ENCODE data around the gene RPS4Y2.

- TF ChIP-seq EZH2 (IDR thresholded peaks at IDR 0.05; ENCODE audit: borderline replicate concordance, low read depth, low read length, severe bottlenecking) (no peak), CTCF (IDR thresholded peaks at IDR 0.05; ENCODE audit: borderline replicate concordance, extremely low read depth, low read length, poor library complexity, severe bottlenecking) (no peak)
These were observed 8.0 kb downstream of the RPS4Y2 start for GRCh38 chrY:20763869-20764268.

All from DND-41 (cell line).